ENCODE results near the gene GLT1D1.
"Not testable (repeated sequence)": the region's sequence is repeated elsewhere in the genome, so short reads cannot be mapped to it uniquely, and the experiment has no call there.

Gene GLT1D1

GRCh38 chr12:128825835-128826234 lies 27.4 kb upstream of the GLT1D1 start:
- Histone ChIP-seq H3K27ac (no peak overlapping the region), H3K4me3 (no peak overlapping the region), H3K9ac (ENCODE audit: insufficient read length) (no peak overlapping the region), H3K9me3 (ENCODE audit: low read depth, low read length) (no peaks in the 10 kb centered on the region), H3K36me3 (ENCODE audit: insufficient read depth, low read length) (no peaks in the 10 kb centered on the region)
- DNase-seq (ENCODE audit: low read depth, low spot score), result no peak
- TF ChIP-seq POLR2AphosphoS5 (IDR thresholded peaks at IDR 0.05; ENCODE audit: borderline replicate concordance, low read depth, low read length), result no peak

DNA sequence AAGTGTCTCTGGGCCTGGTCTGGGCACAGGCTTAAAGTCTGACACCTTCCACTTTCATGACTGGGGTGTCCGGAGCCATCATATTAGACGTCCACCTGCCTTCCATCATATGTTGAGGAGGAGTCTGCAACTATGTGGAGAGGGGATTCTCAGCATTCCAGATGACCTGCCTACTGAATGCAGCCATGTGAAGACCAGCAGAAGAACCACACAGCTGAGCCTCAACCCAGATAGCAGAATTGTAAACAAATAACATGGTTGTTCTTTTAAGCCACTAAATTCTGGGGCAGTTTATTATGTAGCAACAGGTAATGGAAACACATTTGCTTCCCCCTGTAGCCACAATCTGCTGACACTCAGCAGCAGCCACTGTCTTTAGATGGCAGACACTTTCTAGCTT lies 25.6 kb upstream of the GLT1D1 start:
- H3K27ac ChIP-seq, result no peak overlapping the region
- TF ChIP-seq FOXP2 (optimal IDR thresholded peaks at IDR 0.05; ENCODE audit: control extremely low read depth, extremely low read length, insufficient read depth) (no peak), POLR2AphosphoS5 (IDR thresholded peaks at IDR 0.05; ENCODE audit: borderline replicate concordance, low read depth, low read length) (no peak), EZH2 (IDR thresholded peaks at IDR 0.05) (no peak)
- H3K9me3 ChIP-seq (ENCODE audit: low read depth, low read length), result no peaks in the 10 kb centered on the region
- no peak for DNase-seq (ENCODE audit: low read depth, low spot score)
- no peak overlapping the region for H3K4me3 ChIP-seq
- H3K36me3 ChIP-seq (ENCODE audit: insufficient read depth, low read length), result no peaks in the 10 kb centered on the region
- H3K9ac ChIP-seq (ENCODE audit: insufficient read length), result no peak overlapping the region

DNA sequence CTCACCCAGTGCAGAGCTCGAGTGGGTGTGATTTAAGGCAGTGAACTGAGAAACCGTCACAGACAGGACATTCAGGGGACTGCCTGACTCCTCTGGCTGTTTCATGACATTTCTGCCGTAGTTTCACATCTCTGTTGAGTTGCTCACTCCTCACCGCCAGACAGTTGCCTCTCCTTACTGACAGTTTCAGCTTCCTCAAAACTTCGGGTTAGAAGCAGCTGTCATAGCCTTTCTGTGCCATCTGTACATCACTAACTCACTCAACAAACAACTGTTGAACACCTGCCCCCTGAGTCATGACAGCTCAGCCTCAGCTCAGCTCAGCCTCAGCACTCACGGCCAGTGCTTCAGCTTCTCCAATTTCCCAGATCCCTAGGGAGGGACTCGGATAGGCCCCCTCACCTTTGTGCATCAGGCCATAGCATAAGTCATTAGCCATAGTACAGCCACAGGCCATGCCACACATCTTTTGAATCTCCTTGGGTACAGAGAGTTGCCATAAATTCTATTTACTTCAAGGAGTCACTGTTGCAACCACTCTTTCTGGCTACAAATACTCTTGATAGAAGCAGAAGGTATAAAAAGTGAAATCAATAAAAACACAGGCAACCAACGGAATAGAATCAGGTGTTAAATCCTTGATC lies 23.3 kb upstream of the GLT1D1 start:
- TF ChIP-seq FOXP2 (optimal IDR thresholded peaks at IDR 0.05; ENCODE audit: control extremely low read depth, extremely low read length, insufficient read depth) (no peak), EZH2 (IDR thresholded peaks at IDR 0.05) (no peak), POLR2AphosphoS5 (IDR thresholded peaks at IDR 0.05; ENCODE audit: borderline replicate concordance, low read depth, low read length) (no peak)
- H3K9me3 ChIP-seq (ENCODE audit: low read depth, low read length), result no peaks in the 10 kb centered on the region
- no peak overlapping the region for H3K27ac ChIP-seq
- no peak overlapping the region for H3K4me3 ChIP-seq
- no peak overlapping the region for H3K9ac ChIP-seq (ENCODE audit: insufficient read length)
- H3K36me3 ChIP-seq (ENCODE audit: insufficient read depth, low read length), result no peaks in the 10 kb centered on the region
- DNase-seq (ENCODE audit: low read depth, low spot score), result no peak

GRCh38 chr12:128830505-128830893 lies 22.8 kb upstream of the GLT1D1 start:
- DNase-seq (ENCODE audit: low read depth, low spot score), result no peak
- H3K9ac ChIP-seq (ENCODE audit: insufficient read length), result no peak overlapping the region
- no peak overlapping the region for H3K27ac ChIP-seq
- H3K9me3 ChIP-seq (ENCODE audit: low read depth, low read length), result no peaks in the 10 kb centered on the region
- TF ChIP-seq EZH2 (IDR thresholded peaks at IDR 0.05), result no peak
- no peak for TF ChIP-seq POLR2AphosphoS5 (IDR thresholded peaks at IDR 0.05; ENCODE audit: borderline replicate concordance, low read depth, low read length)
- TF ChIP-seq FOXP2 (optimal IDR thresholded peaks at IDR 0.05; ENCODE audit: control extremely low read depth, extremely low read length, insufficient read depth), result no peak
- H3K36me3 ChIP-seq (ENCODE audit: insufficient read depth, low read length), result no peaks in the 10 kb centered on the region
- H3K4me3 ChIP-seq, result no peak overlapping the region

- no peak for TF ChIP-seq FOXP2 (optimal IDR thresholded peaks at IDR 0.05; ENCODE audit: control extremely low read depth, extremely low read length, insufficient read depth)
- TF ChIP-seq POLR2AphosphoS5 (IDR thresholded peaks at IDR 0.05; ENCODE audit: borderline replicate concordance, low read depth, low read length), result no peak
- no peak for TF ChIP-seq EZH2 (IDR thresholded peaks at IDR 0.05)
Measured at GRCh38 chr12:128833418-128833817, 19.9 kb upstream of the GLT1D1 start.

DNA sequence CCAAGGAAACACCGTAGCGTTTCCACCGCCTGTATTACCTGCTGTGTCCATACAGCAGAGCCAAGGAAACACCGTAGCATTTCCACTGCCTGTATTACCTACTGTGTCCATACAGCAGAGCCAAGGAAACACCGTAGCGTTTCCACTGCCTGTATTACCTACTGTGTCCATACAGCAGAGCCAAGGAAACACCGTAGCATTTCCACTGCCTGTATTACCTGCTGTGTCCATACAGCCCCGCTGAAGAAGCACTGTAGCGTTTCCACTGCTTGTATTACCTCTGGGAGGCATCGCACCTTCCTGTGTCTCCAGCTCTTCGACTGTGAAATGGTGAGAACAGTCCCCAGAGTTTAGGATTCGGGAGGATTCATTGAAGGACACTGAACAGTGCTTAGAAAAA lies 13.4 kb upstream of the GLT1D1 start:
- not testable (repeated sequence) for H3K9me3 ChIP-seq (ENCODE audit: low read depth, low read length); H3K36me3 ChIP-seq (ENCODE audit: insufficient read depth, low read length); H3K27ac ChIP-seq; H3K4me3 ChIP-seq; H3K9ac ChIP-seq (ENCODE audit: insufficient read length); DNase-seq (ENCODE audit: low read depth, low spot score)

More at GRCh38 chr12:128833418-128833817, 19.9 kb upstream of the GLT1D1 start:
- no peaks in the 10 kb centered on the region for H3K36me3 ChIP-seq (ENCODE audit: insufficient read depth, low read length)
- DNase-seq (ENCODE audit: low read depth, low spot score), result no peak
- H3K9me3 ChIP-seq (ENCODE audit: low read depth, low read length), result no peaks in the 10 kb centered on the region
- no peak overlapping the region for H3K27ac ChIP-seq
- no peak overlapping the region for H3K9ac ChIP-seq (ENCODE audit: insufficient read length)
- no peak overlapping the region for H3K4me3 ChIP-seq

DNA sequence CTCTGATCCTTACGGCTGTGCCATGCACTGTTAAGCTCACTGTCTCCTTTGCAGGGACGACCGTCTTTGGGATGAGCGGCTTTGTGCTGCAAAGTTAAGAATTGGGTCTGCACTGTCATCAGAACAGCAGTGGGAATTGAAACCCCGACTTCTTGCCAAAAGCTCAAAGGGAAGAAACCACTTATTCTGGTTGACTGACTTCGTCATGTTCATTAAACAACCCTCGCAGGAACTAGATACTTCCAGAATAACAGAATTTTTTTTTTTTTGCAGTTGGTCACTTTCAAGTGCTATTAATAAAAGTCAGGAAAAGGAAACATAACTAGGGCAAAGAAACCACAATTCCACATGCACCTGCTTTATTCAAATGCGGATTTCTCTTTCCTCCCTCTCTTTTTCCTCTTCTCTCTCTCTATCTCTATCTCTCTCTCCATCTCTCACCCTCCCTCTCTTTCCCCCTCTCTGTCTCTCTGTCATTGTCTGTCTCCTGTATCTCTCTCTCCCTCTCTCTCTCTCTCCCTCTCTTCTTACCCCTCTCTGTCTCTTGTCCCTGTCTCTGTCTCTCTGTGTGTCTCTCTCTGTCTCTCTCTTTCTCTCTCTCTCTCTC lies 12.3 kb upstream of the GLT1D1 start:
- H3K36me3 ChIP-seq (ENCODE audit: insufficient read depth, low read length), result no peaks in the 10 kb centered on the region
- no peak for TF ChIP-seq POLR2AphosphoS5 (IDR thresholded peaks at IDR 0.05; ENCODE audit: borderline replicate concordance, low read depth, low read length)
- H3K9ac ChIP-seq (ENCODE audit: insufficient read length), result no peak overlapping the region
- no peak for DNase-seq (ENCODE audit: low read depth, low spot score)
- no peak overlapping the region for H3K27ac ChIP-seq
- no peak overlapping the region for H3K4me3 ChIP-seq
- no peaks in the 10 kb centered on the region for H3K9me3 ChIP-seq (ENCODE audit: low read depth, low read length)

DNA sequence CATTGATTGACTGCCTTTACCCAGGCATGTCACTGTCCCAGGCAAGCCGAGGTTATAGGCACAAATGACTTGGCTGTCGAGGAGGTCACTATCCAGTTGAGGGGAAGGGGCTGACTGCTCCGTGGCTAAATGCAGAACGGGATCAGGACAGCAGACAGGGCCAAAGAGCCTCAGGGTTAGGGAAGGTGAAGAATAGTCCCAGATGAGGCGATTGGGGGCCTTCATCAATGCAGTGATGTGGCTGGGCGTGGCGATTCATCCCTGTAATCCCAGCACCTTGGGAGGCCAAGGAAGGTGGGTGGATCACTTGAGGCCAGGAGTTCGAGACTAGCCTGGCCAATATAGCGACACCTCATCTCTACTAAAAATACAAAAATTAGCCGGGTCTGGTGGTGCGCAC lies 10.7 kb upstream of the GLT1D1 start:
- no peaks in the 10 kb centered on the region for H3K9me3 ChIP-seq (ENCODE audit: low read depth, low read length)
- H3K9ac ChIP-seq (ENCODE audit: insufficient read length), result no peak overlapping the region
- TF ChIP-seq EZH2 (IDR thresholded peaks at IDR 0.05) (no peak), POLR2AphosphoS5 (IDR thresholded peaks at IDR 0.05; ENCODE audit: borderline replicate concordance, low read depth, low read length) (no peak), FOXP2 (optimal IDR thresholded peaks at IDR 0.05; ENCODE audit: control extremely low read depth, extremely low read length, insufficient read depth) (no peak)
- H3K4me3 ChIP-seq, result no peak overlapping the region
- no peak overlapping the region for H3K27ac ChIP-seq
- no peaks in the 10 kb centered on the region for H3K36me3 ChIP-seq (ENCODE audit: insufficient read depth, low read length)
- no peak for DNase-seq (ENCODE audit: low read depth, low spot score)

GRCh38 chr12:128843538-128843937 lies 9.7 kb upstream of the GLT1D1 start:
- no peak for DNase-seq (ENCODE audit: low read depth, low spot score)
- no peak overlapping the region for H3K27ac ChIP-seq
- H3K9ac ChIP-seq (ENCODE audit: insufficient read length), result no peak overlapping the region
- H3K9me3 ChIP-seq (ENCODE audit: low read depth, low read length), result no peaks in the 10 kb centered on the region
- no peaks in the 10 kb centered on the region for H3K36me3 ChIP-seq (ENCODE audit: insufficient read depth, low read length)
- H3K4me3 ChIP-seq, result no peak overlapping the region
- TF ChIP-seq FOXP2 (optimal IDR thresholded peaks at IDR 0.05; ENCODE audit: control extremely low read depth, extremely low read length, insufficient read depth) (no peak), POLR2AphosphoS5 (IDR thresholded peaks at IDR 0.05; ENCODE audit: borderline replicate concordance, low read depth, low read length) (no peak), EZH2 (IDR thresholded peaks at IDR 0.05) (no peak)

Data from SK-N-MC (cell line).